Ovary (tissue), 9 donors: ENCODE results near the gene LTBR. TPM values are rescaled to one million over a fixed set of nuclear protein-coding genes. Genes with fewer than 3 reads are reported as not detected.

ENCODE experiments used
- DNase-seq, 5 donors: peaks; one replicate each; pipeline ENCODE4 v3.0.0-alpha.2; 2019 to 2020
- H3K27ac ChIP-seq, 2 donors: fragments of 200-600 bp; one replicate each; pipeline versions ENCODE4 v1.5.1 to v1.8.0; 2019 to 2022
- H3K27me3 ChIP-seq: fragments of 200-600 bp; one replicate; pipeline ENCODE4 v1.8.0; 2022
- H3K36me3 ChIP-seq: fragments of 200-600 bp; sonication (generic); one replicate; pipeline ENCODE4 v1.5.1; 2019
- H3K4me1 ChIP-seq: one replicate; pipeline ENCODE4 v1.8.1; 2013; ENCODE audit warnings: mild to moderate bottlenecking, moderate library complexity; ENCODE audit not compliant: insufficient read depth
- H3K4me3 ChIP-seq: fragments of 200-600 bp; sonication (generic); one replicate; pipeline ENCODE4 v1.5.1; 2017
- H3K9me3 ChIP-seq, 2 donors: fragments of 200-600 bp in 1 of 2; sonication (generic) in 1 of 2; one replicate each; pipeline versions ENCODE4 v1.5.1 to v1.8.1; 2013 to 2019; ENCODE audit warnings: mild to moderate bottlenecking in 1 of 2, moderate library complexity in 1 of 2
- CTCF ChIP-seq, 3 donors: fragments of 450-650 bp in 2 of 3; fragments of 200-600 bp in 1 of 3; IDR thresholded peaks; one replicate each; pipeline versions ENCODE4 v1.5.1 to v1.8.0; 2016 to 2022; ENCODE audit warnings: antibody characterized with exemption in 3 of 3, mild to moderate bottlenecking in 1 of 3
- EP300 ChIP-seq: sonication (generic); formaldehyde crosslinking; IDR thresholded peaks from one replicate; pipeline ENCODE4 v1.6.1; 2017; ENCODE audit warnings: antibody characterized with exemption
- POLR2A ChIP-seq: fragments of 450-650 bp; IDR thresholded peaks from one replicate; pipeline ENCODE4 v1.6.1; 2017; ENCODE audit warnings: antibody characterized with exemption, mild to moderate bottlenecking, moderate library complexity
- WGBS, 3 donors: extraction: QIAGEN DNeasy Blood & Tissue Kit in 1 of 3; methylation state at CpG; one replicate each; pipeline versions ENCODE4 v1.1.5 to v1.1.7; 2013 to 2017; 5-methylcytosine and 5-hydroxymethylcytosine counted together
- intact Hi-C, 4 donors: fragments of 100-400 bp; cut with DNase I; formaldehyde crosslinking; loops; one replicate each; pipeline versions ENCODE4 v1.11.0 to v1.15.1; 2022 to 2023
- polyA plus RNA-seq, 2 donors: library from polyadenylated mRNA; stranded (reverse); fragments of 200-250 nt in 1 of 2; fragments of 350-450 nt in 1 of 2; fragmentation: Illumina TruSeq in 1 of 2; extraction: RNeasy Lipid Tissue Mini Kit (QIAGEN cat#74804) in 1 of 2; gene quantifications; one replicate each; pipeline ENCODE4 v1.2.3, GENCODE V29; 2013 to 2014
- total RNA-seq, 7 donors: library from RNA; depleted of rRNA in 2 of 7; stranded (reverse); fragments of >200 nt in 2 of 7; fragmentation: NEBNext Ultra II Directional in 3 of 7; extraction: Animal tissue kit (Norgen Biotek cat#: 25700) in 3 of 7; gene quantifications; one replicate each; pipeline versions ENCODE4 v1.1.0 to v1.2.4, GENCODE V29; 2016 to 2023
- donor health status: DM: no; HTN: no; CAD: no; lungs with moderate emphysema.
- donor health status: DM: no; HTN: no; CAD: no.
- donor health status: Bipolar disorder and iron deficiency.
- donor health status: DM: yes; HTN: yes; CAD: no.
- donor health status: DM: no; HTN: no; CAD: no.
- donor health status: DM: yes; HTN: yes; CAD: no.

Gene LTBR
- total and polyA plus RNA-seq, 9 donors = 21.9 to 131 (median 75.3) TPM

GRCh38 chr12:6378709-6379472, 5.1 kb upstream of the LTBR start:
- Histone ChIP-seq H3K36me3 (no peaks in the 10 kb centered on the region), H3K4me1 (peaks cover 18% of the 10 kb centered on the region), H3K27ac (no peak overlapping the region), H3K4me3 (no peak overlapping the region), H3K9me3 (no peaks in the 10 kb centered on the region), H3K27me3 (no peaks in the 10 kb centered on the region)
- 34 to 59% (median 48%) methylated on average over 13 of the region's 13 CpGs for WGBS, 3 donors
- DNase-seq = no peak
- no peak for TF ChIP-seq POLR2A
- TF ChIP-seq CTCF (IDR thresholded peaks at IDR 0.05) = no peak
- TF ChIP-seq EP300 = no peak
- intact Hi-C loops = loop anchor here in 2 of 4 donors (5.0 kb wide), 2 partner anchors 42 to 52 kb away; no protein-coding TSS in a partner anchor

GRCh38 chr12:6380141-6381121, 3.5 kb upstream of the LTBR start:
- H3K4me1 ChIP-seq = peaks cover 18% of the 10 kb centered on the region

GRCh38 chr12:6382371-6382770, 1.6 kb upstream of the LTBR start:
- no peak for DNase-seq
- Histone ChIP-seq H3K27me3 (no peaks in the 10 kb centered on the region), H3K4me3 (no peak overlapping the region), H3K36me3 (no peaks in the 10 kb centered on the region), H3K27ac (peak overlapping the region in 1 of 2 donors; percentile 91), H3K4me1 (peaks cover 10% of the 10 kb centered on the region), H3K9me3 (no peaks in the 10 kb centered on the region)
- WGBS, 3 donors = 80 to 84% (median 82%) methylated on average over 7 of the region's 7 CpGs
- intact Hi-C loops = loop anchor here in 3 of 4 donors (5.0 kb wide), 1 partner anchor 45 kb away; no protein-coding TSS in a partner anchor
- TF ChIP-seq POLR2A = no peak
- TF ChIP-seq CTCF (IDR thresholded peaks at IDR 0.05) = no peak
- TF ChIP-seq EP300 = no peak

More at GRCh38 chr12:6380141-6381121, 3.5 kb upstream of the LTBR start:
- DNase-seq = no peak
- Histone ChIP-seq H3K36me3 (no peaks in the 10 kb centered on the region), H3K27me3 (no peaks in the 10 kb centered on the region), H3K9me3 (no peaks in the 10 kb centered on the region), H3K27ac (no peak overlapping the region), H3K4me3 (no peak overlapping the region)
- TF ChIP-seq CTCF (IDR thresholded peaks at IDR 0.05) (no peak), POLR2A (no peak), EP300 (no peak)
- intact Hi-C loops = loop anchor here in 3 of 4 donors (5.0 kb wide), 1 partner anchor 43 kb away; no protein-coding TSS in a partner anchor
- WGBS, 3 donors = 87 to 90% (median 90%) methylated on average over 14 of the region's 14 CpGs

GRCh38 chr12:6382982-6383381, 980 bp upstream of the LTBR start:
- H3K36me3 ChIP-seq = no peaks in the 10 kb centered on the region
- H3K4me1 ChIP-seq = peaks cover 10% of the 10 kb centered on the region
- intact Hi-C loops = loop anchor here in 3 of 4 donors (5.0 kb wide), 1 partner anchor 46 kb away; no protein-coding TSS in a partner anchor
- no peak for DNase-seq
- 55 to 71% (median 59%) methylated on average over 6 of the region's 6 CpGs for WGBS, 3 donors
- TF ChIP-seq EP300 (no peak), CTCF (IDR thresholded peaks at IDR 0.05) (no peak), POLR2A (no peak)
- no peaks in the 10 kb centered on the region for H3K9me3 ChIP-seq
- H3K4me3 ChIP-seq = no peak overlapping the region
- peak overlapping the region; percentile 89 to 91 for H3K27ac ChIP-seq
- no peaks in the 10 kb centered on the region for H3K27me3 ChIP-seq
